Activated T-cell treated with anti-CD3 and anti-CD28 coated beads for 24 hours (primary cell): ENCODE results near the gene NDST4.
"Not testable (repeated sequence)": the region's sequence is repeated elsewhere in the genome, so short reads cannot be mapped to it uniquely, and the experiment has no call there.

Experiments used
- DNase-seq: peaks from one replicate; pipeline ENCODE4 v3.0.0-alpha.2; 2020; ENCODE audit warnings: low read depth

The NDST4 gene

GRCh38 chr4:115054836-115055235 is 58.6 kb downstream of the NDST4 start:
- DNase-seq, result no peak

GRCh38 chr4:115053313-115053712 is 60.1 kb downstream of the NDST4 start:
- DNase-seq, result no peak

GRCh38 chr4:115042496-115042895 is 70.9 kb downstream of the NDST4 start:
- no peak for DNase-seq

- DNase-seq, result no peak
Observed at GRCh38 chr4:115030281-115030680, 83.1 kb downstream of the NDST4 start.

GRCh38 chr4:115028682-115029410 is 84.6 kb downstream of the NDST4 start:
- DNase-seq, result no peak

- DNase-seq, result no peak
Observed at GRCh38 chr4:114999880-115000279, 113.5 kb downstream of the NDST4 start.

GRCh38 chr4:114998316-114998715 is 115.1 kb downstream of the NDST4 start:
- no peak for DNase-seq

GRCh38 chr4:114997576-114998247 is 115.7 kb downstream of the NDST4 start:
- no peak for DNase-seq

- no peak for DNase-seq
Observed at GRCh38 chr4:114986133-114986532, 127.3 kb downstream of the NDST4 start.

GRCh38 chr4:114980932-114981708 is 132.3 kb downstream of the NDST4 start:
- no peak for DNase-seq

- not testable (repeated sequence) for DNase-seq
Observed at GRCh38 chr4:114980399-114980798, 133.0 kb downstream of the NDST4 start.

GRCh38 chr4:114976901-114977300 is 136.5 kb downstream of the NDST4 start:
- no peak for DNase-seq

- DNase-seq, result no peak
Observed at GRCh38 chr4:114964026-114964425, 149.4 kb downstream of the NDST4 start.

- DNase-seq, result no peak
Observed at GRCh38 chr4:114945616-114946015, 167.8 kb downstream of the NDST4 start.

GRCh38 chr4:114941503-114941902 is 171.9 kb downstream of the NDST4 start:
- DNase-seq, result no peak

- DNase-seq, result no peak
Observed at GRCh38 chr4:114927881-114928280, 185.5 kb downstream of the NDST4 start.

- no peak for DNase-seq
Observed at GRCh38 chr4:114926583-114926982, 186.8 kb downstream of the NDST4 start.

- no peak for DNase-seq
Observed at GRCh38 chr4:114924311-114924710, 189.1 kb downstream of the NDST4 start.

GRCh38 chr4:114922592-114922933 is 190.9 kb downstream of the NDST4 start:
- no peak for DNase-seq

- DNase-seq, result no peak
Observed at GRCh38 chr4:114921790-114922591, 191.4 kb downstream of the NDST4 start.

- no peak for DNase-seq
Observed at GRCh38 chr4:114921191-114921590, 192.2 kb downstream of the NDST4 start.

- no peak for DNase-seq
Observed at GRCh38 chr4:114911111-114911510, 202.3 kb downstream of the NDST4 start.
